HG03196 (cell line): ENCODE measurements around the gene PPP2R3B.
"Not testable (repeated sequence)": the region's sequence is repeated elsewhere in the genome, so short reads cannot be mapped to it uniquely, and the experiment has no call there.

Experiments
- ATAC-seq: cut with Tn5 transposase; IDR thresholded peaks from one replicate; pipeline ENCODE4 v1.9.1; 2021; ENCODE audit not compliant: unreplicated experiment

The PPP2R3B gene, protein sequence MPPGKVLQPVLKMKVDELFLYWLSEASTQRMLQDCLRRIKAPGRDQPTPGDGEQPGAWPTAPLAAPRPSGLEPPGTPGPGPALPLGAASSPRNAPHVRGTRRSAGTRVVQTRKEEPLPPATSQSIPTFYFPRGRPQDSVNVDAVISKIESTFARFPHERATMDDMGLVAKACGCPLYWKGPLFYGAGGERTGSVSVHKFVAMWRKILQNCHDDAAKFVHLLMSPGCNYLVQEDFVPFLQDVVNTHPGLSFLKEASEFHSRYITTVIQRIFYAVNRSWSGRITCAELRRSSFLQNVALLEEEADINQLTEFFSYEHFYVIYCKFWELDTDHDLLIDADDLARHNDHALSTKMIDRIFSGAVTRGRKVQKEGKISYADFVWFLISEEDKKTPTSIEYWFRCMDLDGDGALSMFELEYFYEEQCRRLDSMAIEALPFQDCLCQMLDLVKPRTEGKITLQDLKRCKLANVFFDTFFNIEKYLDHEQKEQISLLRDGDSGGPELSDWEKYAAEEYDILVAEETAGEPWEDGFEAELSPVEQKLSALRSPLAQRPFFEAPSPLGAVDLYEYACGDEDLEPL

DNA sequence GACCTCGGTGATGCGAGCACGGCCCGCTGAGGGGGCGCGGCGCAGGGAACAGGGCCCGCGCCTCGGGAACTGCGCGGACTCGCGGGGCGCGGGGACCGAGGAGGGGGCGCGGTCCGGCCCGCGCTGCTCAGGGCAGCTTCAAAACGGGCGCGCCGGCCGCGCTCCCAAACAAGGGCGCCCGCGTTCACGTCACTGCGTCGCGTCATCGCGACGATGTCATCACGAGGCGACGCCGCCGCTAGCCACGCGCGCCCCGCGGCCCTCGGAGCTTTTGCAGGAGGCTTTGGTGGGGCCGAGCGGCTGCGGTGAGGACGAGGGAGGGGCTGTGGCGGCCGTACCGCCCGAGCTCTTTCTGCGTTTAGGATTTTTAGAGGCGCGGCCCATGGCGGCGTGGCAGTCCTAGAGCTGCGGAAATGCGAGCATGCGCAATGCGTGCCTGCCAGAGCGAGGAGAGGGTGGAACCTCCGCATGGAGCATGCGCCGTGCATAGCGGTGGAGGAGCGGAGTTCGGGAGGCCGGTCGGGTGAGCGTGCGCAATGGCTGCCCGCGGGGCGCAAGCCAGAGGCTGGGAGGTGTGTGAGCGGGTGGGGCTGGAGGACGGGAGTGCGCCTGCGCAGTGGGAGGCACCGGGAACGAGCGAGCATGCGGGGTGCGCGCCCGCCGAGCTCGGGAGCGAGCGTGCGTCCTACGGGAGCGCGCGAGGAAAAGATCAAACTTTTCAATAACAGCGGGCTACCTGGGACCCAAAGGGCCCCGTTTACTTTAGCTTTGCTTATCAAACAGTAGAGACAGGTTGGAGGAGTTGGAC is at the start of gene PPP2R3B:
TSS of gene PPP2R3B (minus strand) at position 140 of the 808 bp plus-strand sequence. CDS start 216 bp downstream, outside the sequence.
- ATAC-seq, result peak; percentile 94

DNA sequence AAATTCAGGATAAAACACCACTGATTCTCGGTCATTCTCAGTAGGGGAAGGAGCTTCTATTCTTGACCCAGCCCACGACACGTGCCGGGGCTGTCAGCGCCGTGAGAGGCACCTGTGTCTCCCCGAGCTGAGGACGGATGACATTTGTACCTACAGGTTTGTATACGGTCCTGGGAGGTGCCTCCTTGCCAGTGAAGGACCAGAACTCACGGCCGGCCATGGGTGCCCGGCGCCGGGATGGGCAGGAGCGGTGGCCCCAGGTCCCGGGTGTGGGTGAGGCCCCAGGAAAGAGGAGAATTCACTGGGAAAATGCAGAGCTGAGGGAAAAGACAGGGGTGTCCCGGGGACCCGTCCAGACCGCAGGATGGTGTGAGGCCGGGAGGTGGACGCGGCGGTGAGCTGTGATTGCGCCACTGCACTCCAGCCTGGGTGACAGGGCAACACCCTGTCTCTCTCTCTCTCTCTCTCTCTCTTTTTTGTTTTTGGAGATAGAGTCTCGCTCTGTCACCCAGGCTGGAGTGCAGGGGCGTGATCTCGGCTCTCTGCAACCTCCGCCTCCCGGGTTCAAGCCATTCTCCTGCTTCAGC is 48.9 kb upstream of the PPP2R3B start:
- ATAC-seq, result no peak

GRCh38 chrX:434946-435345 is 48.2 kb upstream of the PPP2R3B start:
- no peak for ATAC-seq

- no peak for ATAC-seq
These were observed 47.1 kb upstream of the PPP2R3B start for GRCh38 chrX:433771-434170.

DNA sequence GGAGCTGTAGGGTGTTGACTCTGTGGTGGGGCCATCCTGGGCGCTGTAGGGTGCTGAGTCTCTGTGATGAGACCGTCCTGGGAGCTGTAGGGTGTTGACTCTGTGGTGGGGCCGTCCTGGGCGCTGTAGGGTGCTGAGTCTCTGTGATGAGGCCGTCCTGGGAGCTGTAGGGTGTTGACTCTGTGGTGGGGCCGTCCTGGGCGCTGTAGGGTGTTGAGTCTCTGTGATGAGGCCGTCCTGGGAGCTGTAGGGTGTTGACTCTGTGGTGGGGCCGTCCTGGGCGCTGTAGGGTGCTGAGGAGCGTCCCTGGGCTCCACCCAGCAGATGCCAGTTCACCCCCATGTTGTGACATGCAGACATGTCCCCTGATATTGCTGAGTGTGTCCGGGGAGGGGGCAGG is 46.0 kb upstream of the PPP2R3B start:
- ATAC-seq, result not testable (repeated sequence)

DNA sequence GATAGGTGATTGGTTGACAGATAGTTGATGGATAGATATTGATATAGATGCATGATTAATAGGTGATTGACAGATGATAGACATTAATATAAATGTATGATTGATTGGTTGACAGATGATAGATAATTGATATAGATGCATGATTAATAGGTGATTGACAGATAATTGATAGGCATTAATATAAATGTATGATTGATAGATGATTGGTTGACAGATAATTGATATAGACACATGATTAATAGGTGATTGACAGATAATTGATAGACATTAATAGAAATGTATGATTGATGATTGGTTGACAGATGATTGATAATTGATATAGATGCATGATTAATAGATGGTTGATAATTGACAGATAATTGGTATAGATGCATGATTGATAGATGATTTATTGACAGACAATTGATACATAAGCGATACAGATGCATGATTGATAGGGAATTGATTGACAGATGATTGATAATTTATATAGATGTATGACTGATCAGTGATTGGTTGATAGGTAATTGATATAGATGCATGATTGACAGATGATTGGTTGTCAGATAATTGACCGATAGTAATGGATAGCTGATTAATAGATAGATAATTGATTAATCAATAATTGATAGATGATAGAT is 44.9 kb upstream of the PPP2R3B start:
- ATAC-seq, result no peak

- no peak for ATAC-seq
These were observed 44.3 kb upstream of the PPP2R3B start for GRCh38 chrX:431056-431455.

GRCh38 chrX:429266-429825 is 42.6 kb upstream of the PPP2R3B start:
- ATAC-seq, result no peak

DNA sequence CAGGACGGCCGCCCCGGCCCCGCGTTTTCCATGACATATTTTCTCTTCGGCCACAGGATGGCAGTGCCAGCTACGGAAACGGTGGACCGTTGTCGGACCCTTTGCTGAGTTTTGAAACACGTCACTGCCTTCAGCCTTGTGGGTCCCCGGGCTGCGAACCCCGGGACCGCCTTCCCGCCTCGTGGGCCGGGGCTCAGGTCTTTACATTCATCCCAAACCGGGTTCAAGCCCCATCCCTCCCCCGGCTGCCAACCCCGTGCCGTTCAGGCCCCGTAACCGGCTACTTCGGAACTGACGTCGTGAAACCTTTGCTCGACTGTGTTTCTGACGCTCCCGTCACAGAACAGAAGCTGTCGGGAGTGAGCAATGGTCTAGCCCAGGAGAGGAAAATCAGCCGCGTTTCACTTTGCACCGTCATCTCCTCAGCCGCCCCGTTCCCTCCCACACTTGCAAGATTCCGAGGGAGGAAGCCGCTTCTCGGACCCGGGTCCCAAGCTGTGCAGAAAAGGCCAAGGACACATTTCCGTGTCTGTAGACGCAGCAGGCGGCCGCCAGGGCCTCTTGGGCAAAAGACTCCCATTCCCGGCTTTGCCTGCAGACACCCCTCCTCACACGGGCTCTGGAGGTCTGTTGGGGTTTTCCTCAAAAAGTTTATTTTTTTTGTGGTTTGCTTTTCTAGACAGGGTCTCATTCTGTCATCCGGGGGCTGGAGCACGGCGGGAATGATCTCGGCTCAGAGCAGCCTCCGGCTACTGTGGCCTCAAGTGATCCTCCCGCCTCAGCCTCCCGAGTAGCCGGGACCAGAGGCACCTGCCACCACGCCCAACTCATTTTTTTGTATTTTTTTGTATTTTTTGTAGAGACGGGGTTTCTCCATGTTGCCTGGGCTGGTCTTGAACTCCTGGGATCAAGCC is 41.4 kb upstream of the PPP2R3B start:
- ATAC-seq, result no peak

DNA sequence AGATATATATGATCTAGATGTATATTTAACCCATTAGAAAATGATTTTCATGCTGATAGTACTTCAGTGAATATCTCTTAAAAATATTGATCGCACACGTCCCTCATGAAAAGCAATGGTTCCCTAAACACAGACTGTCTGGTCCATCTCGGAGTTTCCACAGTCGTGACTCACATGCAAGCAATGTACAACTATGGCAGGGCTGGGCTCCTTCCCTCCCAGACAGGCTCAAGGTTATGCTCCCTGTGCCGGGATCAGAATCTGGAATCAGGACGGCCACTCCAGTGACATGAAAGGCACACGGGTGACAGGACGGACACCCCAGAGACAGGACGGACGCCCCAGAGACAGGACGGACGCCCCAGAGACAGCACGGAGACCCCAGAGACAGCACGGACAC is 40.2 kb upstream of the PPP2R3B start:
- ATAC-seq, result no peak

DNA sequence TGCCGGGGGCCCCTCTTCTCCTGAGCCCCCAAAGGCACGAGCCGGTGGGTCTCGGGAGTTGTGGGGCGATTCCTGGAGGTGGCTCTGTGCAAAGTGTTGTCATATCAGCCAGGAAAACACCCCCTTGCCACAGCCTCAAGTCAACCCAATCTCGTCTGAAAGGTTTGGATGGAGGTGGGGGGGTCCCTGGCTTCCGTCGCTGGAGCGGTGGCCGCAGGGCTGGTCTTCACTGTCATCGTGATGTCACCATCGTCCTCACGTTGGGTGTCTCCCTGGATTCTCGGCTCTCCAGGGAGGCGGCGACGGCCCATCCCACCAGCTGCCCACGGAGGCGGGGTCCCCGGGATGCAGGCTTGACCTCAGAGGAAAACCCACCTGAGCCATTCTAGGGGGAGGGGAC is 38.3 kb upstream of the PPP2R3B start:
- ATAC-seq, result no peak

DNA sequence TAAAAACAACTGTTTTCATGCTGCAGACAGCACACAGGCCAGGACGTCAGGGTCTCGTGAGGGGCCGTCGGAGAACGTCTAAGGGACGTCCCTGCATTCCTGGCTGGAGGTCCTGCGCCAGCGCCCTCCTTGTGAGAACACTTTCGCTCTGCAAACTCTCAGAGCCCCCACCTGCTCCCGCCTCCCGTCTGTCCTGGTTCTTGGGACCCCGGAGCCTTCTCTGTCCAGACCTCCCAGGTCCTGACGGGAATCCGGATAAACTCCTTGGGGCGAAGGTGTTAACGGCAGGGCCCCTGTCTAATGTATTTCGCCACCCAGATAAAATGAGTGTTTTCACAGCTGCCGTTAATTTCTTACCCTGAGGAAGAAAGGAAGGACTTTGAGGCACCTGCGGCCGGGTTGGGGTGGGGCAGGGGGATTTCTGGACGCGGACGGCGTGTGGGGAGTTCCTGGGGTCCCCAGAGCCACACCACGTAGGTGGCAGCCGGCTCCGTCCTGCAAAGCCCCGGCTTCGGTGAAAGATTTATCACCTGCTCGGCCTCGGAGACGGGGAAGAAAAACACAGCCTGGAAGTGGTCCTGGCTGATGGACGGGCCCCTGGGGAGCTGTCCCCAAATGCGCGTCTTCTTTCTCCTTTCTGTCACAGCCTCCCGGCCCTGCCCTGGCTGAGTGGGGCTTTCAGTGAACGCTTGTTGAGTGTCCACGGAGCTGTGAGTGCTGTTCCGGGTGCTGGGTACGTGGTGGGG is 35.1 kb upstream of the PPP2R3B start:
- ATAC-seq, result no peak

DNA sequence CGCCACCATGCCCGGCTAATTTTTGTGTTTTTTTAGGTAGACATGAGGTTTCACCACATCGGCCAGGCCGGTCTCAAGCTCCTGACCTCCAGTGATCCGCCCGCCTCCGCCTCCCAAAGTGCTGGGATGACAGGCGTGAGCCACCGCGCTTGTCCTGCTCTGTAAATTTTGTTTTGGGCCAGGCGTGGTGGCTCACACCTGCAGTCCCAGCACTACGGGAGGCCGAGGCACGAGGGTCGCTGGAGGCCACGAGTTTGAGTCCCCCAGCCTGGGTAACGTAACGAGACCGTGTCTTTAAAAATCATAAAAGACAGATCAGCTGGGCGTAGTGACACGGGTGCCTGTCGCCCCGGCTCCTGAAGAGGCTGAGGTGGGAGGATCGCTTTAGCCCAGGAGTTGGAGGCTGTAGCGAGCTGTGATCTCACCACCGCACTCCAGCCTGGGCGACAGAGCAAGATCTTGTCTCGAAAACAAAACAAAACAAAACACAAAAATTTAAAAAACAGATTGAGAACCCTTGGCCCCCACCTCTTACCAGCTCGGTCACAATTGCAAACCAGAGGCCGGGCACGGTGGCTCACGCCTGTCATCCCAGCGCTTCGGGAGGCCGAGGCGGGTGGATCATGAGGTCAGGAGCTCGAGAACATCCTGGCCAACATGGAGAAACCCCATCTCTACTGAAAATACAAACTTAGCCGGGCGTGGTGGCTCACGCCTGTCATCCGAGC is 34.0 kb upstream of the PPP2R3B start:
- ATAC-seq, result no peak

DNA sequence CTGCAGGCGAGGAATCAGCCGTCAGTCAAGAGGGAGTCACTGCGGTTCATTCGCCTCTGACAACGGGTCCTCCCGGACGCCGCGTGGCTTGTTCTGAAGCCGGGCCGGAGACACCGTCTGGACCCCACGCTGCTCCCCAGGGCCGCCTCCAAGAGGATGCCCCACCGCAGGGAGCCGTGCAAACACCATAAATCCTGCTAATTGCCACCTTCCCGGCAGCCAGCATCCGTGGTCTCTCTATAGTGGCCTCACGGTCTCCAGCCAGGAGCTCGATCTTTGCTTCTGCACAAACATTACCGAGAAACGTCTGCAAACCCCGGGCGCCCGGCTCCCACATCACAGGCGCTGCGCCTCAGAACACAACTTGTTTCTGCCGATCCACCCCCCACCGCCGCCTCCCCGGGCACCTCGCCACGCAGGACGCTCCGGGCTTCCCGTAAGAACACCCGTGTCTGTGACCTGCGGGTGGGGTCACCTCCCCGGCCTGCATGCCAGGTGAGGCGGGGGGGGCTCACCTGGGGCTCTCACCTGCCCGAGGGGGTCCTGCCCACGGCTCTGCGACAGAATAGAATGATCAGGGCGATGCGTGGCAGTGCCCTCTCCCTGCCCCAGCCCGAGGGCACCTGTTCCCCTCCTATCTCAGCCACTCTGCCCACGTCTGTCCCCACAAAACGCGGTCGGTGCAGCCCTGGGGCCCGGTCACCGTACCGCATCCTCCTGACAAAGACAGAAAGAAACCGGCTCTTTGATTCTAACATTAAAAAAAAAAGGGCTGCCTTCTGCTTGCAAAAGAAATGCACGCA is 32.4 kb upstream of the PPP2R3B start:
- ATAC-seq, result no peak

DNA sequence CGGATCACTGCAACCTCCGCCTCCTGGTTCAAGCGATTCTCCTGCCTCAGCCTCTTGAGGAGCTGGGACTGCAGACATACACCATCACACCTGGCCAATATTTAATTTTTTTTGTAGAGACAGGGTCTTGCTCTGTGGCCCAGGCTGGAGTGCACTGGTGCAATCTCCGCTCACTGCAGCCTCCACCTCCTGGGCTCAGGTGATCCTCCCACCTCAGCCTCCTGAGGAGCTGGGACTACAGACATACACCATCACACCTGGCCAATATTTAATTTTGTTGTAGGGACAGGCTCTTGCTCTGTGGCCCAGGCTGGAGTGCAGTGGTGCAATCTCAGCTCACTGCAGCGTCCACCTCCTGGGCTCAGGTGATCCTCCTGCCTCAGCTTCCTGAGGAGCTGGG is 28.8 kb upstream of the PPP2R3B start:
- ATAC-seq, result not testable (repeated sequence)

GRCh38 chrX:413322-414201 is 26.9 kb upstream of the PPP2R3B start:
- ATAC-seq, result no peak
